NCI-H146 (cell line): Measurements from ENCODE around the gene ELAC2.

Experiments used
- DNase-seq: peaks from one replicate; lab custom pipeline; 2025; lab: John Stamatoyannopoulos, UW

The ELAC2 gene

DNA sequence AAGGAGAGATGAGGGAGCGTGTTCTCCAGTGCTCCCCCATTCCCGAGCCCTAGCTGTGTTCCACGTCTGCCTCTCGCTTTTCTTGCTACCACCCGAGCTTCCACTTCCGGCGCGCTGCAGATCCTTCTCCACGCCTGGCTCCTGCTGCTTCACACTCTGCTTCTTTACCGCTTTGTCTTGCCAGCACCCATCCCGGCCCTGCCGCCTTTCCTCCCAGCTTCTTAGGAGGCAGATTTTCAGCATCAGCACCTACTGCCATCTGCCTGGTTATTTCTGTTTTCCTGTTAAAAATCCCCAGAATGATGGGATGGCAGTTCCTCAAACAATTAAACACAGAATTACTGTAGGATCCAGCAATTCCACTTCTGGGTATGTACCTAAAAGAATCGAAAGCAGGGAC is 64.7 kb downstream of the ELAC2 start:
- no peak for DNase-seq

DNA sequence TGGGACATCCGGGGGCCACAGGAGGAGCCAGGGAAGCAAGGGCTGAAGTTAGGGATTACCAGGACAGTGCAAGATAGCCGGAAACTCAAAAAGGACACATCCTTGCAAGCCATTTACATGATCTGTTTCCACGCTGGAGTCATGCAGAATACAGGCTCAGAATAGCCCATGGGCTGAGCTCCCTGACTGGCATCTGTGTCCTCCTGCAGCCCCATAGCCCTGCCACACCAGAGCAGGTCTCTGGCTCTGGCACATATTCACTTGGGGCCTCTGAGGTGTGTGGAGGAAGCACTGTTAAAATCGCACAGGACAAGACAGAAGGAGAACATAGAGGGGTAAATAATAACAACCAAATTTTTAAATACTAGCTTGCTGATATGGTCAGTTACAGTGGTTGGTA is 65.8 kb downstream of the ELAC2 start:
- no peak for DNase-seq

DNA sequence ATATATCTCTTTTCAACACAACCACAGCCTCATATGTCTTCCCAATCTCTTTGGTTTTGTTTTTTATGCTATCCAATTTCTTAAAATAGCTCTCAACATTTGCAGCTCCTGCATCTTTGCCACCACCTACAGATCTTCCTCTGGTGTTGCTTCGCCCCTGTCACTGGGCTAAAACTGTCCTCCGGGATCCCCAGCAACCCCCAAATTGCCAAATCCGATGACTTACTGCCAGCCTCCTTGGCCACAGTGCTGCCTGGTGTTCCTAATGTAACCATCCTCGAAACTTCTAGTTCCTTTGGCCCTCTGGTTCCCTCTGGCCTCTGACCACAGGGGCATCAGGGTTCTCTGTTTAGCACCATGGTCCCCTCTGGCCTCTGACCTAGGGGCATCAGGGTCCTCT is 70.8 kb downstream of the ELAC2 start:
- DNase-seq = no peak
